Ovary (tissue), 9 donors: ENCODE data around the gene GNRH2. TPM values are rescaled to one million over a fixed set of nuclear protein-coding genes. Genes with fewer than 3 reads are reported as not detected.
"Not testable (repeated sequence)": the region's sequence is repeated elsewhere in the genome, so short reads cannot be mapped to it uniquely, and the experiment has no call there.

Experiments used
- DNase-seq, 5 donors: peaks; one replicate each; pipeline ENCODE4 v3.0.0-alpha.2; 2019 to 2020
- H3K27ac ChIP-seq, 2 donors: fragments of 200-600 bp; one replicate each; pipeline versions ENCODE4 v1.5.1 to v1.8.0; 2019 to 2022
- H3K27me3 ChIP-seq: fragments of 200-600 bp; one replicate; pipeline ENCODE4 v1.8.0; 2022
- H3K36me3 ChIP-seq: fragments of 200-600 bp; sonication (generic); one replicate; pipeline ENCODE4 v1.5.1; 2019
- H3K4me1 ChIP-seq: one replicate; pipeline ENCODE4 v1.8.1; 2013; ENCODE audit warnings: mild to moderate bottlenecking, moderate library complexity; ENCODE audit not compliant: insufficient read depth
- H3K4me3 ChIP-seq: fragments of 200-600 bp; sonication (generic); one replicate; pipeline ENCODE4 v1.5.1; 2017
- H3K9me3 ChIP-seq, 2 donors: fragments of 200-600 bp in 1 of 2; sonication (generic) in 1 of 2; one replicate each; pipeline versions ENCODE4 v1.5.1 to v1.8.1; 2013 to 2019; ENCODE audit warnings: mild to moderate bottlenecking in 1 of 2, moderate library complexity in 1 of 2
- CTCF ChIP-seq, 3 donors: fragments of 450-650 bp in 2 of 3; fragments of 200-600 bp in 1 of 3; IDR thresholded peaks; one replicate each; pipeline versions ENCODE4 v1.5.1 to v1.8.0; 2016 to 2022; ENCODE audit warnings: antibody characterized with exemption in 3 of 3, mild to moderate bottlenecking in 1 of 3
- EP300 ChIP-seq: sonication (generic); formaldehyde crosslinking; IDR thresholded peaks from one replicate; pipeline ENCODE4 v1.6.1; 2017; ENCODE audit warnings: antibody characterized with exemption
- POLR2A ChIP-seq: fragments of 450-650 bp; IDR thresholded peaks from one replicate; pipeline ENCODE4 v1.6.1; 2017; ENCODE audit warnings: antibody characterized with exemption, mild to moderate bottlenecking, moderate library complexity
- WGBS, 3 donors: extraction: QIAGEN DNeasy Blood & Tissue Kit in 1 of 3; methylation state at CpG; one replicate each; pipeline versions ENCODE4 v1.1.5 to v1.1.7; 2013 to 2017; 5-methylcytosine and 5-hydroxymethylcytosine counted together
- intact Hi-C, 4 donors: fragments of 100-400 bp; cut with DNase I; formaldehyde crosslinking; loops; one replicate each; pipeline versions ENCODE4 v1.11.0 to v1.15.1; 2022 to 2023
- polyA plus RNA-seq, 2 donors: library from polyadenylated mRNA; stranded (reverse); fragments of 200-250 nt in 1 of 2; fragments of 350-450 nt in 1 of 2; fragmentation: Illumina TruSeq in 1 of 2; extraction: RNeasy Lipid Tissue Mini Kit (QIAGEN cat#74804) in 1 of 2; gene quantifications; one replicate each; pipeline ENCODE4 v1.2.3, GENCODE V29; 2013 to 2014
- total RNA-seq, 7 donors: library from RNA; depleted of rRNA in 2 of 7; stranded (reverse); fragments of >200 nt in 2 of 7; fragmentation: NEBNext Ultra II Directional in 3 of 7; extraction: Animal tissue kit (Norgen Biotek cat#: 25700) in 3 of 7; gene quantifications; one replicate each; pipeline versions ENCODE4 v1.1.0 to v1.2.4, GENCODE V29; 2016 to 2023
- donor health status: DM: no; HTN: no; CAD: no; lungs with moderate emphysema.
- donor health status: DM: no; HTN: no; CAD: no.
- donor health status: Bipolar disorder and iron deficiency.
- donor health status: DM: yes; HTN: yes; CAD: no.
- donor health status: DM: no; HTN: no; CAD: no.
- donor health status: DM: yes; HTN: yes; CAD: no.

Gene GNRH2
- total and polyA plus RNA-seq, 9 donors = 0.73 to 2.2 (median 0.97) TPM; not detected in 3

GRCh38 chr20:3071266-3071609 lies 27.8 kb downstream of the GNRH2 start:
- TF ChIP-seq CTCF (IDR thresholded peaks at IDR 0.05) (no peak), EP300 (no peak), POLR2A (no peak)
- intact Hi-C loops = no loop called here
- WGBS, 3 donors = 72 to 87% (median 82%) methylated on average over 16 of the region's 16 CpGs
- Histone ChIP-seq H3K27ac (no peak overlapping the region), H3K4me3 (no peak overlapping the region), H3K4me1 (no peaks in the 10 kb centered on the region), H3K36me3 (no peaks in the 10 kb centered on the region), H3K9me3 (no peaks in the 10 kb centered on the region), H3K27me3 (no peaks in the 10 kb centered on the region)
- no peak for DNase-seq

GRCh38 chr20:3071610-3072529 lies 28.4 kb downstream of the GNRH2 start, which contains the start of gene OXT:
Gene OXT (plus strand): TSS chr20:3071620. CDS start chr20:3071656, 36 bp downstream.
- DNase-seq = no peak

GRCh38 chr20:3072530-3073250 lies 29.3 kb downstream of the GNRH2 start:
- 73 to 83% (median 74%) methylated on average over 22 of the region's 22 CpGs for WGBS, 3 donors
- no peak for TF ChIP-seq CTCF (IDR thresholded peaks at IDR 0.05)
- TF ChIP-seq POLR2A = no peak
- TF ChIP-seq EP300 = no peak
- no peak overlapping the region for H3K4me3 ChIP-seq

More at GRCh38 chr20:3071610-3072529, 28.4 kb downstream of the GNRH2 start, which contains the start of gene OXT:
- Histone ChIP-seq H3K27ac (no peak within 1 kb of the TSS), H3K4me1 (no peaks in the 10 kb centered on the region), H3K36me3 (no peaks in the 10 kb centered on the region), H3K27me3 (no peaks in the 10 kb centered on the region), H3K4me3 (peak within 1 kb of the TSS; percentile 35), H3K9me3 (no peaks in the 10 kb centered on the region)
- WGBS, 3 donors = 10 to 14% (median 12%) methylated on average over 81 to 95 of the region's 95 CpGs
- TF ChIP-seq POLR2A = no peak
- no peak for TF ChIP-seq EP300
- no peak for TF ChIP-seq CTCF (IDR thresholded peaks at IDR 0.05)
- intact Hi-C loops = no loop called here

GRCh38 chr20:3073251-3073643 lies 29.8 kb downstream of the GNRH2 start:
- H3K4me1 ChIP-seq, DNase-seq, H3K36me3 ChIP-seq, H3K27me3 ChIP-seq, intact Hi-C loops, H3K9me3 ChIP-seq, H3K4me3 ChIP-seq, H3K27ac ChIP-seq: not testable (repeated sequence)
- 89 to 93% (median 90%) methylated on average over 8 of the region's 8 CpGs for WGBS, 3 donors

More at GRCh38 chr20:3072530-3073250, 29.3 kb downstream of the GNRH2 start:
- Histone ChIP-seq H3K9me3 (no peaks in the 10 kb centered on the region), H3K27me3 (no peaks in the 10 kb centered on the region), H3K36me3 (no peaks in the 10 kb centered on the region), H3K4me1 (no peaks in the 10 kb centered on the region), H3K27ac (no peak overlapping the region)
- DNase-seq = no peak
- intact Hi-C loops = no loop called here
